Measurements from ENCODE around the gene GRIA3.
"Not testable (repeated sequence)": the region's sequence is repeated elsewhere in the genome, so short reads cannot be mapped to it uniquely, and the experiment has no call there.

GRIA3 gene

DNA sequence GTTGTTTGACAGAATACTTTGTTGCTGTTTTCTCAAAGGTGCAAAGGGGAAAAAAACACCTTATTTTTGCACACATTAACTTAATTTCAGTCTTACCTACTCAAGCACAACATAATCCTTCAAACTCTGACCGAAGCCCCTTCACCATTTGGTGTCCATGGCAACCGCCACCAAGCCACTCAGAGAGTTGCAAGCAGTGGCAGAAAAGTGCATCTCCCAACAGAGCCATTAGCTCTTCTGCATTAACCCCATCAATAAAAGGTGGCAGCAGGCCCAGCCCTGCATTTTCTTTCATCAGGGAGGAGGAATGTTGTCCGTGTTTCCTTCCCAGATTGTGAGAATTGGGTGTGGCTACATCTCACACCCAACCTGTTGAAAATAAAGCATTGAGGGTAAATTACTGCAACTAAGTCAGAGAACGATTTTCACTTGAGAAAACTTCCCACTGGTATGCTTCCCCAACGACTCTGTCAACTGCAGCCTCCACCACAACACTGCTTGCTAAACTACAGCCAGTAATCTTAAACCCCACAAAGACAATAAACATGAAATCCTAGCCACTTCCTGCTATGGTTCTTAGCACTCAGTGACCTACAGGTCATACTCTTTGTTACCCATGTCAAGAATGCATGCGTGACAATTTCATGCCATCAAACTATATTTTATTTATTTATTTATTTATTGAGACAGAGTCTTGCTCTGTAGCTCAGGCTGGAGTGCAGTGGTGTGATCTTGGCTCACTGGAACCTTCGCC, 154.0 kb downstream of the GRIA3 start:
- Mint-ChIP-seq H3K27ac (ENCODE audit: low read depth) (no peak overlapping the region), H3K4me1 (no peaks in the 10 kb centered on the region), H3K9me3 (no peaks in the 10 kb centered on the region), H3K4me3 (no peak overlapping the region), H3K27me3 (no peaks in the 10 kb centered on the region), H3K36me3 (ENCODE audit: insufficient read depth) (no peaks in the 10 kb centered on the region)
- DNase-seq (ENCODE audit: low spot score in 2 of 2) (no peak), ATAC-seq (replicated peaks; ENCODE audit: extremely low read depth, poor library complexity, severe bottlenecking) (no peak)

DNA sequence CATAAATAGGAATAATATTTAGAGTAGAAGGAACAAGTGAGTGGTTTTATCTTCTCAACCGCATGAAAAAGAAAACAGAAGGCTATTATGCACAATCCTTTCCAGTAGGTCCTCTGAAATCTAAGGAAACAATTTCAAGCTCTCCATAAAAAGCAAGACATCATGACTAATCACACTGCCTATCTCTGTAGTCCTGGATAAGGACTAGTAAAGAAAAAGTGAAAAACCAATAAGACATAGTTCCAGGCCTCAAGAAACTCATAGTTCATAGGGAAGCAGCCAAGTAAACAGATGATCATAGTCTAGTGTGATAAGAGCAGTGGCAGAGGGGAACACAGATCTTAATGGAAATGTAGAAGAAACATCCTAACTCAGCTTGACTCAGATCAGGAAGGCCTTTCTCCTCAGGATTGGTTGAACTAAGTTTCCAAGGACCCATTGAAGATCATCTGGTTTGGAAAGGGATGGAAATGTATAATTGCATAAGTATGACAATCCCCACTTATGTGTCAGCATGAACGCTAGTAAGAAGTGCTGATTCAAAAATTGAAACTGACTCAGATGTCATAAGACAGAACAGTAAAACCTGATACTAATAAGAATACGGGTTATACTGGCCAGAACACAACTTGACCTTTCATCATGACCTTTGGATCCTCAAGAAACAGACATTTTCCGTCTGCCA, 155.3 kb downstream of the GRIA3 start:
- ATAC-seq (replicated peaks; ENCODE audit: extremely low read depth, poor library complexity, severe bottlenecking) (no peak), DNase-seq (ENCODE audit: low spot score in 2 of 2) (no peak)
- Mint-ChIP-seq H3K27ac (ENCODE audit: low read depth) (no peak overlapping the region), H3K4me1 (no peaks in the 10 kb centered on the region), H3K9me3 (no peaks in the 10 kb centered on the region), H3K36me3 (ENCODE audit: insufficient read depth) (no peaks in the 10 kb centered on the region), H3K27me3 (no peaks in the 10 kb centered on the region), H3K4me3 (no peak overlapping the region)

DNA sequence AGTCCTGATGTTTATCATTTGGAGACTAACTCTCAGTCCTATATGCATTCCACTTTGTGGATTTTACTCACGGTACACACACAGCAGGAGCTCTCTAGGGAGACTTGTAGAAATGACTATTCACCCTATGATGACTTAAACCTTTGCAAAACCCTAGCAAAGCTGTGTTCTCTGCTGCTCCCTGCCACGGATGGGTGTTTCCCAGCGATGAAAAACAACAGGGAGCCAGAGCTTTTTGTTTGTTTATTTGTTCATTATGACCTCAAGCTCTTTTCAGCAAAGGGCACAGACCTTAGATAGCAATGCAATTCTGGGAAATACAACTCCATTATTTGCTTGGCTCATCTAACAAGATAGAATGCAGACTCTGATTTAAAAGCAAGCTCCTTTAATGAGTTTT, 156.6 kb downstream of the GRIA3 start:
- Mint-ChIP-seq H3K36me3 (ENCODE audit: insufficient read depth) (no peaks in the 10 kb centered on the region), H3K9me3 (no peaks in the 10 kb centered on the region), H3K4me3 (no peak overlapping the region), H3K27me3 (no peaks in the 10 kb centered on the region), H3K4me1 (no peaks in the 10 kb centered on the region), H3K27ac (ENCODE audit: low read depth) (no peak overlapping the region)
- DNase-seq (ENCODE audit: low spot score in 2 of 2) (no peak), ATAC-seq (replicated peaks; ENCODE audit: extremely low read depth, poor library complexity, severe bottlenecking) (no peak)

DNA sequence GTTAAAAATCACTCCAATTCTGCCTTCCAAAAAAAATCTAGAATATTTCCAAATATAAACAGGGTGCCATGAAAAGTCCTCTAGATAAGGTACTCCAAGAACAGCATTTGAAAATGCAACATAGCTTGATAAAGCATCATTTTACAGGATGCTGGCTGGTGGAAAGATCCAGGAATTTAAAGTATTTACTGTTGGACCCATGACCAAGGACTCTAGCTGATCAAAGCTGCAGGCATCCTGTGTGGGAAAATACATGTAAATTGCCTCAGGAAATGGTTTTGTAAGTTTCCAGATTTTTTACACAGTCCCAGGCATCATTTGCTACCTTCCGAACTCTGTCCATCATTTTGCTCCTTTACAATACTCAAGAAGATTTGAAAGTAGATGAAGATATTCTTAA, 164.4 kb downstream of the GRIA3 start:
- Mint-ChIP-seq H3K27ac (ENCODE audit: low read depth) (no peak overlapping the region), H3K4me1 (no peaks in the 10 kb centered on the region), H3K9me3 (no peaks in the 10 kb centered on the region), H3K36me3 (ENCODE audit: insufficient read depth) (no peaks in the 10 kb centered on the region), H3K4me3 (no peak overlapping the region), H3K27me3 (no peaks in the 10 kb centered on the region)
- DNase-seq (ENCODE audit: low spot score in 2 of 2): no peak
- ATAC-seq (replicated peaks; ENCODE audit: extremely low read depth, poor library complexity, severe bottlenecking): no peak

DNA sequence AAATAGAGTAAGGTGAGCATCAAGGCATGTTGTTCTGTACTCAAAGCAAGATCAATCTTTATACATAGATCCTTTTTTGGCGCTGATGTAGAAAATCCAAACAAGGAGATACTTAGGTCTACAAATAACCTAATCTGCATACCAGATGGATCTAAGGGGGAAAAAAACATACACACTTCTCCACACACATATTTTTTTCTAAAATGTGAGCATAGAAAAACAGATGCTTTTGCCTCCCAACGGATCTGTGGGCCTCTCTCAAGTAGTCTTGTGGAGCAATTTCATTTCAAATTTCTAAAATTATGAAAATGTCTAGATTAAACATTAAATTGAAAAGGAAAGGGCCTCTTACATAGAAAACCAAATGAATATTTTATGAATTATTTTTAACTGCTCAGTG, 166.1 kb downstream of the GRIA3 start:
- Mint-ChIP-seq H3K27ac (ENCODE audit: low read depth) (no peak overlapping the region), H3K4me3 (no peak overlapping the region), H3K36me3 (ENCODE audit: insufficient read depth) (no peaks in the 10 kb centered on the region), H3K27me3 (no peaks in the 10 kb centered on the region), H3K9me3 (no peaks in the 10 kb centered on the region), H3K4me1 (no peaks in the 10 kb centered on the region)
- DNase-seq (ENCODE audit: low spot score in 2 of 2): no peak
- ATAC-seq (replicated peaks; ENCODE audit: extremely low read depth, poor library complexity, severe bottlenecking): no peak

DNA sequence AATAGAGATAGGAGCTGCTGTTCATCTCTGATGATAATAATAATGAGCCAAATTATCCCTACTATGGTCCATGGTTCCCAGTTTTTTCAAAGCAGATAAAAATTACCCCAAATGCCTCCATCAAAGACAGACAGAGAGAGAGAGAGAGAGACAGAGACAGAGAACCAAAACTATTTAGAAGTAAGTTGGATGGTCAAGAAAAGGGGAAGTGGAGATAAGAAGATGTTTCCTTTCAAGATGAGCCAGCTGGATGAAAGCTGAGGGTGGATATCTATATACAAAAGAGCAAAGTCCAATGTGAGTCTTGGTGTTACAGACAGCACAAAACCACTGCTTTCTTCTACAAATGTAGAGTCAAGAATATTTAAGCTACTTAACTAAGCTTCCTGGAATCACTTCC, 173.9 kb downstream of the GRIA3 start:
- DNase-seq (ENCODE audit: low spot score in 2 of 2): no peak
- H3K9me3 Mint-ChIP-seq: no peaks in the 10 kb centered on the region
- no peak overlapping the region for H3K27ac Mint-ChIP-seq (ENCODE audit: low read depth)
- peaks cover 9% of the 10 kb centered on the region for H3K27me3 Mint-ChIP-seq
- H3K36me3 Mint-ChIP-seq (ENCODE audit: insufficient read depth): no peaks in the 10 kb centered on the region
- H3K4me1 Mint-ChIP-seq: no peaks in the 10 kb centered on the region
- no peak for ATAC-seq (replicated peaks; ENCODE audit: extremely low read depth, poor library complexity, severe bottlenecking)
- no peak overlapping the region for H3K4me3 Mint-ChIP-seq

DNA sequence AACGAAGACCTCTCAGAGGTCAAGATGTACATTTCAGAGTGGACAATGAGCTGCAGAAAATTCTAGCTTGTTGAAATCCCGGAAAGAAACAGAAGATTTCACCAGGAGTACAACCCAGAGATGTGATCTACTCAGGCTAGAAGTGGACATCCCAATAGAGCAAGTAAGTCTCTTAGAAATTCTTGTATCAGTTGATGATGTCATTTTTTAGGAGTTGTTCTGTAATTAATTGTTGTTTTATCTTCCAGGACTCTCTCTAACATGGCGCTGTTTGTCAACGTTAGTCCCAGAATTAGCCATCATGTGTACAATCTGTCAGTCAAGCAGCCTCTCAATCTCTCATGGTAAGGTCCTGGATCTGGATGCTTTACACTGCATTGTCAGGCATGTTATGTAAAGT, 174.4 kb downstream of the GRIA3 start:
- peaks cover 9% of the 10 kb centered on the region for H3K27me3 Mint-ChIP-seq
- ATAC-seq (replicated peaks; ENCODE audit: extremely low read depth, poor library complexity, severe bottlenecking): no peak
- H3K9me3 Mint-ChIP-seq: no peaks in the 10 kb centered on the region
- H3K4me1 Mint-ChIP-seq: no peaks in the 10 kb centered on the region
- no peak overlapping the region for H3K27ac Mint-ChIP-seq (ENCODE audit: low read depth)
- no peak for DNase-seq (ENCODE audit: low spot score in 2 of 2)
- H3K4me3 Mint-ChIP-seq: no peak overlapping the region
- H3K36me3 Mint-ChIP-seq (ENCODE audit: insufficient read depth): no peaks in the 10 kb centered on the region

DNA sequence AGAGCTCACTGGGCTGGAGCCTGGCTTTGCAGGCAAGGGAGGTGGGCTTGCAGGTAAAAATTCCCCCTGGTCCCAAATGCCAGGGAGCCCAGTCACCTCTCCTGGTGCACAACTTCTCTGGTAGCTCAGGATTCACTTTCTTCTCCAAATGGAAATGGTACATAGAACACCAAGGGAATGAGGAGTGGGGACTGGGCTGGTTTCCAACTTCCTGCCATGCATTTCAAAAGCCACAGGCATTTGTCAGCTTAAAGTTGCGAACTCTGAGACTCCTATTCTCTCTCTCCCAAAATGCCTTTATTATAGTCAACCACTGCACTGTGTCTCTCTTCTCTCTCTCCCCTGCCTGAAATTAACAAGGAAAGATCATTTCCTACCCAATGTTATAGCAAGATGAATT, 177.3 kb downstream of the GRIA3 start:
- Mint-ChIP-seq H3K9me3 (no peaks in the 10 kb centered on the region), H3K27me3 (peaks cover 9% of the 10 kb centered on the region), H3K36me3 (ENCODE audit: insufficient read depth) (no peaks in the 10 kb centered on the region), H3K27ac (ENCODE audit: low read depth) (no peak overlapping the region), H3K4me3 (no peak overlapping the region), H3K4me1 (no peaks in the 10 kb centered on the region)
- ATAC-seq (replicated peaks; ENCODE audit: extremely low read depth, poor library complexity, severe bottlenecking) (no peak), DNase-seq (ENCODE audit: low spot score in 2 of 2) (no peak)

DNA sequence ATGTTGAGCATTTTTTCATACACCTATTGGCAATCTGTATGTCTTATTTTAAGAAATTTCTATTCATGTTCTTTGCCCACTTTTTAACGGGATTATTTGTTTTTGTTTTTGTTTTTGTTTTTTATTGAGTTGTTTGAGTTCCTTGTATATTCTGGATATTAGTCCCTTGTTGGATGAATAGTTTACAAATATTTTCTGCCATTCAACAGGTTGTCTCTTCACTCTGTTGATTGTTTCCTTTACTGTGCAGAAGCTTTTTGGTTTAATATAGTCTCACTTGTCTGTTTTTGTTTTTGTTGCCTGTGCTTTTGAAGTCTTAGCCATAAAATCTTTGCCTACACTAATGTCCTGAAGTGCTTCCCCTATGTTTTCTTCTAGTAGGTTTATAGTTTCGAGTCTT, 202.1 kb downstream of the GRIA3 start:
- not testable (repeated sequence) for H3K27ac Mint-ChIP-seq (ENCODE audit: low read depth)

DNA sequence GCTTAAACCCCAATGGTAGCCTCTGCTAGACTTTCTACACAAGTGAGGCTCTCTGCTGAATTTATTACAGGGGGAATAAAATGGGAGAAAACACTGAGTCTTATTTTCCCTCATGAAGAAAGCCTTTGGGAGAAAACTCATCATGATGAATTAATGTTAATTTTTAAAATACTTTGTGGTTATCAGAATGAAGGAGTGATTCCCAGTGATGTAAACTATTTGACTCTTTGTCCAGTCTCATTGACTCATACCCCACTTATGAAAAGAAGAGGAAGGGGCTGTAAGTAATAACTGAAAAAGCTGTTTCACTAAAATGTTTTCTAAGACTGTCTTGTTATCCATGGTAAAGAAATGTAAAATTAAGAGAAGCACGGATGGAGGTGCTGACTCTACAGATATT, 208.8 kb downstream of the GRIA3 start:
- Mint-ChIP-seq H3K4me1 (no peaks in the 10 kb centered on the region), H3K27me3 (no peaks in the 10 kb centered on the region), H3K27ac (ENCODE audit: low read depth) (no peak overlapping the region), H3K4me3 (no peak overlapping the region), H3K9me3 (peaks cover 5% of the 10 kb centered on the region), H3K36me3 (ENCODE audit: insufficient read depth) (peaks cover 1% of the 10 kb centered on the region)
- DNase-seq (ENCODE audit: low spot score in 2 of 2) (no peak), ATAC-seq (replicated peaks; ENCODE audit: extremely low read depth, poor library complexity, severe bottlenecking) (no peak)

More for the DNA sequence above, 202.1 kb downstream of the GRIA3 start:
- not testable (repeated sequence) for H3K9me3 Mint-ChIP-seq; H3K4me1 Mint-ChIP-seq; DNase-seq (ENCODE audit: low spot score in 2 of 2); H3K36me3 Mint-ChIP-seq (ENCODE audit: insufficient read depth); H3K4me3 Mint-ChIP-seq; H3K27me3 Mint-ChIP-seq; ATAC-seq (replicated peaks; ENCODE audit: extremely low read depth, poor library complexity, severe bottlenecking)

DNA sequence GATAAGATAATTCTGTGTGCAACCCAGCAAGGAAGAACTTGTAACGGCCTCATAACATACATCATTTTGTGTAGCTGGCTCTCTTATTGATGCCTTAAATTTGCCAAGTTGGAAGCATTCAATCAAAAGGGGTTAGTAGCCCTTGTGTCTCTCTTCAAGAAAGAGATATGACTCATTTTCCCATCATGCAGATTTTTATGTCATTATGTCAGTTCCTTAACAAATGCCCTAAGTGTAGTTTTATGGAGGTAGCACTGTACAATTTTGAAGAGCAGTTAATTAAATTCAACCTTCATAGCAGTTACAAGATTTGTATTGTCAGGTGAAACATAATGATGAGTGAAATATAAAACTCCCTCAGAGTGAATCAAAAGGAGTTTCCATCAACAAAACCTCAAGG, 215.6 kb downstream of the GRIA3 start:
- Mint-ChIP-seq H3K4me1 (no peaks in the 10 kb centered on the region), H3K4me3 (no peak overlapping the region), H3K27ac (ENCODE audit: low read depth) (no peak overlapping the region), H3K27me3 (no peaks in the 10 kb centered on the region), H3K9me3 (no peaks in the 10 kb centered on the region), H3K36me3 (ENCODE audit: insufficient read depth) (no peaks in the 10 kb centered on the region)
- no peak for ATAC-seq (replicated peaks; ENCODE audit: extremely low read depth, poor library complexity, severe bottlenecking)
- DNase-seq (ENCODE audit: low spot score in 2 of 2): no peak

DNA sequence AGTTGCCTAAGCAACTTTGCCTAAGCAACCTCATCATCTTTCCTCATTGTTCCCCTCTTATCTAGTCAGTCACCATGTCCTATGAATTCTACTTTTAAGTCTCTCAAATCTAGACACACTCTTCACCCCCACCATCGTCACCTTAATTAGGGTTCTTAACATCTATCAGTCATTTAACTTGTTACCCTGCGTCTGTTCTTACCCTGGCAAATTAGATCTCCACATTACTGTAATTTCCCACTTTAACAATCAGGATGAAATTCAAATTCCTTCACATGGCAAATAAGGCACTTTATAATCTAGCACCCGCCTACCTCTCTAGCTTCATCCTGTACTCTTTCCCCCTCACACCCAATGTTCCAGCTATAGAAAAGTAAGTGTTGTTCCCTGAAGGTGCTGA, 221.2 kb downstream of the GRIA3 start:
- Mint-ChIP-seq H3K4me1 (no peaks in the 10 kb centered on the region), H3K27ac (ENCODE audit: low read depth) (no peak overlapping the region), H3K36me3 (ENCODE audit: insufficient read depth) (no peaks in the 10 kb centered on the region), H3K4me3 (no peak overlapping the region), H3K9me3 (no peaks in the 10 kb centered on the region), H3K27me3 (no peaks in the 10 kb centered on the region)
- DNase-seq (ENCODE audit: low spot score in 2 of 2) (no peak), ATAC-seq (replicated peaks; ENCODE audit: extremely low read depth, poor library complexity, severe bottlenecking) (no peak)

Data from central memory CD8-positive, alpha-beta T cell (primary cell).